IPS DF 6.9 (cell line): ENCODE results near the gene GMPPA.

Experiments used
- DNase-seq: peaks from one replicate; pipeline ENCODE4 v3.0.0-alpha.2; 2013; ENCODE audit warnings: low read depth, low spot score
- H3K27ac ChIP-seq: one replicate; pipeline ENCODE4 v1.5.1; 2013; ENCODE audit warnings: low read length, control low read depth
- H3K27me3 ChIP-seq: 2 replicates; pipeline ENCODE4 v1.6.1; 2013; ENCODE audit warnings: mild to moderate bottlenecking, low read length; ENCODE audit not compliant: control insufficient read depth, insufficient read depth
- H3K36me3 ChIP-seq: 2 replicates; pipeline ENCODE4 v1.6.1; 2013; ENCODE audit warnings: low read length; ENCODE audit not compliant: control insufficient read depth, insufficient read depth
- H3K4me1 ChIP-seq: 2 replicates; pipeline ENCODE4 v1.6.1; 2013; ENCODE audit warnings: low read length; ENCODE audit not compliant: control insufficient read depth, insufficient read depth
- H3K4me3 ChIP-seq: 2 replicates; pipeline ENCODE4 v1.5.1; 2013; ENCODE audit warnings: mild to moderate bottlenecking, low read length
- H3K9me3 ChIP-seq: 2 replicates; pipeline ENCODE4 v1.6.1; 2013; ENCODE audit warnings: low read length, inconsistent platforms; ENCODE audit not compliant: control insufficient read depth, insufficient read depth
- WGBS: extraction: QIAGEN DNeasy Blood & Tissue Kit; methylation state at CpG from one replicate; pipeline ENCODE4 v1.1.7; 2013; ENCODE audit warnings: mixed read lengths, missing lambda C conversion rate; ENCODE audit not compliant: insufficient read length, insufficient coverage; 5-methylcytosine and 5-hydroxymethylcytosine counted together

Gene GMPPA

GRCh38 chr2:219506153-219506801 lies 7.6 kb downstream of the GMPPA start:
- H3K4me3 ChIP-seq, result no peak overlapping the region
- peaks cover 10% of the 10 kb centered on the region for H3K36me3 ChIP-seq
- H3K27ac ChIP-seq, result peak overlapping the region; percentile 7
- no peaks in the 10 kb centered on the region; the same call in 1 of the 2 replicates for H3K27me3 ChIP-seq
- H3K4me1 ChIP-seq, result peaks cover 27% of the 10 kb centered on the region
- no CpG with 5 or more reads among the region's 23 CpGs for WGBS
- no peaks in the 10 kb centered on the region for H3K9me3 ChIP-seq
- no peak for DNase-seq

- H3K4me1 ChIP-seq, result peaks cover 28% of the 10 kb centered on the region
- H3K27ac ChIP-seq, result peak overlapping the region; percentile 7
- peaks cover 10% of the 10 kb centered on the region for H3K36me3 ChIP-seq
- H3K27me3 ChIP-seq, result no peaks in the 10 kb centered on the region; the same call in 1 of the 2 replicates
- H3K4me3 ChIP-seq, result no peak overlapping the region
- DNase-seq, result no peak
- WGBS, result no CpG with 5 or more reads among the region's 17 CpGs
- H3K9me3 ChIP-seq, result no peaks in the 10 kb centered on the region
Measured at GRCh38 chr2:219506802-219507526, 8.3 kb downstream of the GMPPA start.

- no peak for DNase-seq
- no peaks in the 10 kb centered on the region for H3K9me3 ChIP-seq
- H3K4me3 ChIP-seq, result no peak overlapping the region
- peaks cover 2% of the 10 kb centered on the region; the same call in 1 of the 2 replicates for H3K27me3 ChIP-seq
- no CpG with 5 or more reads among the region's 8 CpGs for WGBS
- H3K27ac ChIP-seq, result no peak overlapping the region
- peaks cover 31% of the 10 kb centered on the region for H3K4me1 ChIP-seq
- H3K36me3 ChIP-seq, result peaks cover 10% of the 10 kb centered on the region
Measured at GRCh38 chr2:219507581-219508443, 9.1 kb downstream of the GMPPA start.

- peaks cover 35% of the 10 kb centered on the region for H3K4me1 ChIP-seq
- WGBS, result no CpG with 5 or more reads among the region's 4 CpGs
- H3K36me3 ChIP-seq, result peaks cover 9% of the 10 kb centered on the region
- DNase-seq, result no peak
- H3K4me3 ChIP-seq, result no peak overlapping the region
- H3K27ac ChIP-seq, result no peak overlapping the region
- H3K9me3 ChIP-seq, result no peaks in the 10 kb centered on the region
- H3K27me3 ChIP-seq, result peaks cover 3% of the 10 kb centered on the region; the same call in 1 of the 2 replicates
Measured at GRCh38 chr2:219508444-219508734, 9.7 kb downstream of the GMPPA start.

- Histone ChIP-seq H3K4me3 (no peak overlapping the region), H3K27ac (no peak overlapping the region), H3K9me3 (no peaks in the 10 kb centered on the region), H3K27me3 (peaks cover 9% of the 10 kb centered on the region; the same call in 1 of the 2 replicates), H3K36me3 (peaks cover 2% of the 10 kb centered on the region; the same call in 1 of the 2 replicates), H3K4me1 (peaks cover 37% of the 10 kb centered on the region)
- DNase-seq, result no peak
- WGBS, result no CpG with 5 or more reads among the region's 14 CpGs
Measured at GRCh38 chr2:219508971-219509779, 10.5 kb downstream of the GMPPA start.

- Histone ChIP-seq H3K36me3 (no peaks in the 10 kb centered on the region; the same call in 1 of the 2 replicates), H3K27me3 (peaks cover 9% of the 10 kb centered on the region; the same call in 1 of the 2 replicates), H3K9me3 (no peaks in the 10 kb centered on the region), H3K4me3 (peak overlapping the region; percentile 12; the same call in 1 of the 2 replicates), H3K4me1 (peaks cover 36% of the 10 kb centered on the region), H3K27ac (no peak overlapping the region)
- no peak for DNase-seq
- WGBS, result no CpG with 5 or more reads among the region's 26 CpGs
Measured at GRCh38 chr2:219509780-219510511, 11.3 kb downstream of the GMPPA start.

- no peak overlapping the region for H3K27ac ChIP-seq
- no peak for DNase-seq
- H3K36me3 ChIP-seq, result no peaks in the 10 kb centered on the region; the same call in 1 of the 2 replicates
- H3K4me1 ChIP-seq, result peaks cover 36% of the 10 kb centered on the region
- no peak overlapping the region for H3K4me3 ChIP-seq
- H3K9me3 ChIP-seq, result no peaks in the 10 kb centered on the region
- peaks cover 12% of the 10 kb centered on the region for H3K27me3 ChIP-seq
- no CpG with 5 or more reads among the region's 22 CpGs for whole genome bisulfite sequencing
Measured at GRCh38 chr2:219510512-219511135, 11.9 kb downstream of the GMPPA start.

GRCh38 chr2:219511547-219512325 lies 13.0 kb downstream of the GMPPA start:
- H3K4me1 ChIP-seq, result peaks cover 32% of the 10 kb centered on the region
- DNase-seq, result no peak
- no peak overlapping the region for H3K27ac ChIP-seq
- WGBS, result no CpG with 5 or more reads among the region's 15 CpGs
- no peaks in the 10 kb centered on the region; the same call in 1 of the 2 replicates for H3K36me3 ChIP-seq
- no peak overlapping the region for H3K4me3 ChIP-seq
- peaks cover 12% of the 10 kb centered on the region for H3K27me3 ChIP-seq
- H3K9me3 ChIP-seq, result no peaks in the 10 kb centered on the region
